HG02588 (cell line): ENCODE data around the gene SNRPD1.
"Not testable (repeated sequence)": the region's sequence is repeated elsewhere in the genome, so short reads cannot be mapped to it uniquely, and the experiment has no call there.

Source experiments
- ATAC-seq: cut with Tn5 transposase; IDR thresholded peaks from one replicate; pipeline ENCODE4 v1.9.1; 2021; ENCODE audit warnings: mild to moderate bottlenecking, moderate library complexity; ENCODE audit not compliant: unreplicated experiment

The SNRPD1 gene

DNA sequence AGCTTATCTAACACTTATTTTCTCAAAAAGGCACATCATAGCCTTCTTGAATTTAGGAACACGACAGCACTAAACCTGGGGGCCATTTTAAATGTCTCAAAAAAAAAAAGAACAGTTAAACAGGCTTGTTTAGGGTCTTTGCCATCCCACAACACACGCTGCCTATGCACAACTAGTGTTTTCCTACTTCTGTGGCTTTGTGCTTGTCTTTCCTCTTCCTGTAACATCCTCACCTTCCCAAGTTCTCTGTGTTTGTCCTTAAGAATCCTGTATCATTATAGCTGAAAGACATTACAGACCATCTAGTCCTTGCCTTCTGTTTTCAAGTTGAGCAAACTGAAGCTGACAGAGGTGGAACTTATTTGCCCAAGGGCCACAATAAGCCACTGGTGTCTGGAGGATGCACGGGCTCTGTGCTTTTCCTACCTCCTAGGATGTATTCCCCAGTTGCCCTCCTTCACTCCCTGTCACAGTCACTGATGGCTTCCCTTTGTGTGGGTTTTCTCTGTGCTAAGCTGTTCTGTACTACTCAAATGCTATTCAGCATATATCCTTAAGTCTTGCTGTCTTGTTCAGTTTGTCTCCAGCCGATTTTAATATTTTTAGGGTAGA is 22.6 kb downstream of the SNRPD1 start:
- no peak for ATAC-seq

DNA sequence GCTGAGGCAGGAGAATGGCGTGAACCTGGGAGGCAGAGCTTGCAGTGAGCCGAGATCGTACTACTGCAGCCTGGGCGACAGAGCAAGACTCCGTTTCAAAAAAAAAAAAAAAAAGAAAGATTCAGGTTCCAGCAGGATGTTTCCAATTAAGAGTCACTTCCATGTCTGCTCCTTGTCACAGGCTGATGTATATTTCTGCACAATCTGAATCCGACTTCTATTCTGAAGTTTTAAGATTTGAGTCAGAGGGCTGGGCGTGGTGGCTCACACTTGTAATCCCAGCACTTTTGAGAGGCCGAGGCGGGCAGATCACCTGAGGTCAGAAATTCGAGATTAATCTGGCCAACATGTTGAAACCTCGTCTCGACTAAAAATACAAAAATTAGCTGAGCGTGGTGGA is 24.7 kb downstream of the SNRPD1 start:
- no peak for ATAC-seq

DNA sequence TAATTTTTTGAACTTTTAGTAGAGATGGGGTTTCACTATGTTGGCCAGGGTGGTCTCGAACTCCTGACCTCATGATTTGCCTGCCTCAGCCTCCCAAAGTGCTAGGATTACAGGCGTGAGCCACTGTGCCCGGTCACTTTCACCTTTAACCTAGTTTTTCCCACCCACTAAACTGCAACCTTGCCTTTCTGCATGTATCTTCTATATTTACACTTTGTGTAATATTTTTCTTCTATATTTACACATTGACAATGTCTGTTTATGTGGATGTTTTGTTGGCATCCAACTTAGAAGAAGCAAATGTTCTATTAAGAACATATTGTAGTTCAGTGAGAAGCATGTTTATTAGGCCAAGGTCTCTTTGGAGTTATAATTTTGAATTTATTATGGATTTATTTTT is 26.7 kb downstream of the SNRPD1 start:
- no peak for ATAC-seq

DNA sequence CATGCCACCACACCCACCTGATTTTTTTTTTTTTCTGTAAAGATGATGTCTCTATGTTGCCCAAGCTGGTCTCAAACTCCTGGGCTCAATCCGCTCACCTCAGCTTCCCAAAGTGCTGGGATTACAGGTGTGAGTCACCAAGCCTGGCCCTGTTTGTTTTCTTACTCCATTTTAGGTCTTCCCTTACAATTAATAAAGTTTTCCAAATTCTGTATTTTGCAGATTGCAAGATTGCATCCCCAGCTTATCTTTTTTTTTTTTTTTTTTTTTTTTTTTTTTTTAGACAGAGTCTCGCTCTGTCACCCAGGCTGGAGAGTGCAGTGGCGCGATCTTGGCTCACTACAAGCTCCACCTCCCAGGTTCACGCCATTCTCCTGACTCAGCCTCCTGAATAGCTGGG is 28.3 kb downstream of the SNRPD1 start:
- ATAC-seq, result not testable (repeated sequence)

DNA sequence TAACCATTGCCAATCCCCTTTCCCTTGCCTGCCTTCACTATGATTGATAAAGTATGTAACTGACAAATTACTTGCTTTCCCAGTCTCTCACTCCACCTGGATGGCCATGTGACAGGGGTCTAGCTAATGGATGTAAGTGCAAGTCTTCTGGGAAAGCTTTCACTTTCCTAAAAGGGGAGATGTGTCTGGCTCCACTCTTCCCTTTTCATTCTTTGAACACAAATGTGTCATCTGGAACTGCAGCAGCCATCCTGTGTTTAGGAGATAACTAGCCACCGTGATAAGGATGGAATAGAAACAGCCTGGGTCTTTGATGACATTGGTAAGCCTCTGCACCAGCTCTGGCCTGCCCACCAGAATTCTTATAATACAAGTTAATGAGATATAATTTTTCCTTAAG is 38.2 kb downstream of the SNRPD1 start:
- no peak for ATAC-seq

DNA sequence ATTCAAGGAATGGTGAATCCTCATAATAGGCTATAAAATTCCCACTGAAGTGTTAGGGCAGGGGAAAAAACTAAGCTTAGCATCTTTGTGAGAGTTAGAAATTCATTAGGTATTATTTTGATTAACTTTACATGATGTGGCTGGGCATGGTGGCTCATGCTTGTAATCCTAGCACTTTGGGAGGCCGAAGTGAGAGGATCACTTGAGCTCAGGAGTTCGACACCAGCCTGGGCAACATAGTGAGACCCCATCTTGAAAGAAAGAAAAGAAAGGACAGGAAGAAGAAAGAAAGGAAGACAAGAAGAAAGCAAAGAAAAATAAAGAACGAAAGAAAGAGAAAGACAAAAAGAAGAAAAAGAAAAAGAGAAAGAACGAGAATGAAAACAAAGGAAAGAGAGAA is 40.0 kb downstream of the SNRPD1 start:
- ATAC-seq, result no peak

DNA sequence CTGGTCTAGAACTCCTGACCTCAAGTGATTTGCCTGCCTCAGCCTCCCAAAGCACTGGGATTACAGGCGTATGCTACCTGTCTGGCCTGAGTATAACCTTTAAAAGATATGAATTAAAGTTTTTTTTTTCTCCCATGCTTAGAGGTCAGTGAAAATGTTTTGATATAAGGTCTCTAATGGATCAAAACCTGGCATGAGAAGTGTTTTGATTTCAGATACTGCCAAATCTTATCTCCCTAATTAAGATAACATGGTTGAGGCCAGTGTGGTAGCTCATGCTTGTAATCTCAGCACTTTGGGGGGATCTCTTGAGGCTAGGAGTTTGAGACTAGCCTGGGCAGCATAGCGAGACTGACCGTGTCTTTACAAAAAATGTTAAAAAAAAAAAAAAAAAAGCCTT is 41.2 kb downstream of the SNRPD1 start:
- ATAC-seq, result no peak

DNA sequence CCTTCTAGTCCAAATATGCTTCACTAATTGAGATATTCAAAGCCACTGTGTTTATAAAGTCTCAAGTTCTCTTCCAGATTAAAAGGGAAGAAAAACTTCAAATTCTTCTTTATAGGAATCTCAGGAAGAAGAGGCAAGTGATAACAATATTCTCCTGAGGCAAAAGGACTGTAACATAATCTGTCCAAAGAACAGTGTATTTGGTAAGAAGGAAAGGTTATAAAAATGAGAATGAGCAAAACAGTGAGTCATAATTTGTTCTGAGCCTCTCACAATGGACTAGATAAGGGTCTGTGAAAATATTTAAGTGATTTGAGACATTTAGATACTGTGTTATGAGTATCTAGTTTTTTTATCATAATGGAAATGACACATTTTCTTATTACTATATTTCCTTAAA is 44.3 kb downstream of the SNRPD1 start:
- no peak for ATAC-seq

DNA sequence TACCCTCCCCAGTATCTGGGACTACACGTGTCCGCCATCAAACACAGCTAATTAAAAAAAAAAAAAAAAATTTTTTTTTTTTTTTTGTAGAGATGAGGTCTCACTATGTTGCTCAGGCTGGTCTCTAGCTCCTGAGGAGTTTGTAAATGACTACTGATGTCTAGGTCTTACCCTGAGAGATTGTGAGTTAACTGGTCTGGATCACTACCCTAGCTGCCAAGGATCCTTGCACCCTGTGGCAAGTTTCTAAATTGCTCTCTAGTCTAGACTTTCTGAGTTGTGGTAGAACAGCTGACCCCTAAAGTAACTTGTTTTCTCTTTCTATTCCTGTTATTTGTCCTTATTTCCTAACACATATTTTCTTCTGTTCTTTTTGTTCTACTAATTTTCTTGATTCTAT is 48.0 kb downstream of the SNRPD1 start:
- no peak for ATAC-seq

DNA sequence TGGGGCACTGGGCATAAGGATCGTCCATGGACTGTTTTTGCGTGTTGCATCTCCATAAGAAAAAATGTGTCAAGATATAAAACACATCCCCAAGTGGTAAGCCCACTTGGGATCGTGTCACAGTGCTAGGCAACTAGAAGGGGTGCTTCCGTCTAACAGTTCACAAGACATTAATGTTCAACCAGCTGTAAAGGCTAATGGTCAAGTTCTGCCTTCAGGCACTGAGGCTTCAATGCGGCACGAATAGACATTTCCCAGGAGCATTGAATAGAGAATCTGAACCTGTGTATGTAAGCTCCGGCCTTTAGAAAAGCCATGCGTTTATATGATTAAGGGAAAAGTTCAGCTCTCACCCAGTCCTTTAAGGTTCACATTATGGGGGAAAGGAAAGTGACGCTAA is 50.5 kb downstream of the SNRPD1 start:
- ATAC-seq, result no peak

DNA sequence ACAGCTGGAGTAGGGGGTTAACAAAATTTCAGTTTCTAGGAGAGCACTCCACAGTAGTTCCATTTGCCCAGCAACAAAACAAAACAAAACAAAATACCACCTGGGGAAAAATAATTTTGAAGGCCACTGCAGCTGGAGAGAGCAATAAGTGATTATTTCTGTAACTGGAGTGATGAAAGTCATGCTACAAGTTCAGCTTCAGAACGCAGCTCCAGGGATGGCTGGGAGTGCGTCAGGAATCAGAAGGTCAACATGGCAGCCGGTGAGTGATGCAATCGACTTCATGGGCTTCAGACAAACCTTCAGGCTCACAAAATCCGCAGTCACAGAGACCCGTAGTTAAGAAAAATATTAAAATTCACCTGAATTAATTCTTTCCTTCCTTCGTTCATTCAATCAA is 51.5 kb downstream of the SNRPD1 start:
- ATAC-seq, result no peak

DNA sequence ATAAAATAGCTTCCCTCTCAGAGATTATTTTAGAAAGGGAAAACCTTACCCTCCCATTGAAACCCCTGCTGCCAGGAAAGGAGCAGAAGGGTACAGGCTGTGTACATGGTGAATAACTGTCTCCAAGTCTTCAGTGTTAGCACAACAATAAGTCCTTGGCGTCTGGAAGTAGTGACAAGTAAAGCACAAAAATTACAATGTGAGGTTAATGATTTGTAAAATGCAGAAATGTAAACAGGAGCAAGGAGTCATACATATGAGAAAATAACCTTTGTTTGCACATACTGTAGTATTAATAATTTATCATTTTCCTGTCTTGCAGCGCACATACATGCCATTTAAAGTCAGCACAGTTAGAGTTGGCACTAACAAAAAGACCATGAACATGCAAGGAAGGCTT is 52.0 kb downstream of the SNRPD1 start:
- ATAC-seq, result no peak

DNA sequence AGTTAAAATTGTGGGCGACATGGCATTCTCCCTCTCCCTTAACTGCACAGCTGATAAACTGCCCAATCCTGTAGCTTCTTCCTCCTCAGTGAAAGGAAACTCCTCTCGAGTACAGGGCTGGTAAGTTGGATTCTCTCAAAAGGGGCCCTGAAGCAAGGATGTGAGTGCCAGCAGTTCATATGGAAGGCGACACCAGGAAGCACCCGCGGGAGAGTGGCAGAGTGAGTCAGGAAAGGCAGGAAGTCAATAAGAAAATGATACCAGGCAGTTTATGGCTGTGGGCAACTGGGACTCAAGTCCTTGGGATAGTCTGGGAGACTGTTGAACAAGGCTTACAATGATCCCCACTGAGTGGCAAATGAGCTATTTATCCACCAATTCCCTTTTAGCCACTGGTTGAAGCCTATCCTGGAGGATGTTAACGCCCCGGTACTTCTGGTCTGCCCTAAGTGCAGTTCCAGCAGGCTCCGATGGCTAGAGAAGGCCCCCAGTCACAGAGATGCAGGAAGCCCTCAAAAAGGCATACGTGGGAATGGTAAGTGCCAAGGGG is 57.7 kb downstream of the SNRPD1 start:
- ATAC-seq, result no peak

DNA sequence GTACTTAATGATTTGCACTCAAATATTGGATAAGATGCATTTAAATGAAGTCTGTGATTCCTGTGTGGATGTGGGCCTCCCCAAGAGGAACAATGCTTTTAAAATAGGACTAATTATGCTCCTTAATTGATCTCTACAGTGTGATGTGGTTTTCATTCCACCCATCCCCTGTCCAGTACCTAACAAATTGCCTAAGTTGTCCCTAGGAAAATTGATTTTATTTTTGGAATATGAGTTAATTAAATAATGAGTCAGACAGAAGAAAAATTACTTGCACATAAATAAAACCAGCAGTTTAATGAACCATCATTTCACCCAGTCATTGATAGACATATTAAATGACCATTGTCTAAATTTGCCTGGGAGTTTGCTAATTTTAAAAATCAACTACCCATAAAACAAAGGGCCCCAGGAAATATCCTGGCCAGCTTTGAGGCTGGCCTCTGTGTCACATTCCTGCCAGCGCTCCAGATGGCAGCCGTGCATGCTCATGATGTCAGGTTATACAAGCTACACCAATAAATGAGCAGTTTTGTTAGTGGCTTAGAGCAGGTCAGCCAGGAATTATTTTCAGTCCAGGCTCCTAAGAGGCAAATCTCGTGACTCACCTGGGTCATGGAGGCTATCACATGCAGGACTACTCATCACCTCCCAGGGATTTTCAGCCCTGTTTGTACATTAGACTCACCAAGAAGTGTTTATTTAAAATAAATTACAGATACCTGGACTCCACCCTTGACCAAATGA is 60.6 kb downstream of the SNRPD1 start:
- ATAC-seq, result no peak

DNA sequence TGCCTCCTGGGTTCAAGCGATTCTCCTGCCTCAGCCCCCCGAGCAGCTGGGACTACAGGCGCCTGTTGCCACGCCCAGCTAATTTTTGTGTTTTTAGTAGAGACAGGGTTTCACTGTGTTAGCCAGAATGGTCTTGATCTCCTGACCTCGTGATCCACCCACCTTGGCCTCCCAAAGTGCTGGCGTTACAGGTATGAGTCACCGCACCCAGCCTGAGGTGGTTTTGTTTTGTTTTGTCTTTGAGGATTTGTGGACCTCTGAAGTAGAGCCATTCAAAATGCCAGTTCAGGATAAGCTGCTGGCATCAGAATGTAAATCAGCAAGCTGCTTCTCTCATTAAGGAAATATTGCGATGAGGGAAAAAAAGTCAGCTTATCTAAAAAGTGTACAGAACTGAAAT is 63.2 kb downstream of the SNRPD1 start:
- ATAC-seq, result not testable (repeated sequence)

DNA sequence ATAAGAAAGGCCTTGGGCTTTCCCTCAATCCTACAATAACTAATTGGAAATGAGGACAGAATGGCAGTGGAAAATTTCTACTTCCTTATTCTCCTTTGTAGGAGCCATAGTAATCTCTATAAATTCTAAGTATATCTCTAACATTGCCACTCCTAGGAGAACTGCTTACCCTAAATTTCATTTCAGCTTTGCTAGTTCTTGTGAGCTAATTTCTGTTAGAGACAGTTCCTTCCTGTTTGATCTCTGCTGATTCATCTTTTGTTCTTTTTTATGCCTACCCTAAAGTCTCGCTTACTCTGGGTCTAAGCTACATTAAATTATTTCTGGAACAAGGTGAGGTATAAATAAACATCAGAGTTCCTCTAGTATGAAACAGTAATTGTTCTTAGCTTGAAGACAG is 66.7 kb downstream of the SNRPD1 start:
- ATAC-seq, result no peak

DNA sequence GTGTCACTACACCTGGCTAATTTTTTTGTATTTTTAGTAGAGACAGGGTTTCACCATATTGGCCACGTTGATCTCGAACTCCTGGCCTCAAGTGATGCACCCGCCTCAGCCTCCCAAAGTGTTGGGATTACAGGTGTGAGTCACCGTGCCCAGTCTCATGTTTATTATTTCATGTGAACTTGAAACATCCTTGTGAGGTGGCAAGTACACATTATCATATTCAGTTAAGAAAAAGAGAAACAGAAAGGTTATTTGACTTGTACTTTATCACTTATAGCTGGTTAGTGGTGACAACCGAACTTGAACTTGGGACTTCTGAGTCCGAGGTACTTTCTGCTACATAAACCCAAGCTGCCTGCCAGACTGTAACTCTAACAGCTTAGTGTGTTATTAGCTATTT is 68.0 kb downstream of the SNRPD1 start:
- no peak for ATAC-seq

DNA sequence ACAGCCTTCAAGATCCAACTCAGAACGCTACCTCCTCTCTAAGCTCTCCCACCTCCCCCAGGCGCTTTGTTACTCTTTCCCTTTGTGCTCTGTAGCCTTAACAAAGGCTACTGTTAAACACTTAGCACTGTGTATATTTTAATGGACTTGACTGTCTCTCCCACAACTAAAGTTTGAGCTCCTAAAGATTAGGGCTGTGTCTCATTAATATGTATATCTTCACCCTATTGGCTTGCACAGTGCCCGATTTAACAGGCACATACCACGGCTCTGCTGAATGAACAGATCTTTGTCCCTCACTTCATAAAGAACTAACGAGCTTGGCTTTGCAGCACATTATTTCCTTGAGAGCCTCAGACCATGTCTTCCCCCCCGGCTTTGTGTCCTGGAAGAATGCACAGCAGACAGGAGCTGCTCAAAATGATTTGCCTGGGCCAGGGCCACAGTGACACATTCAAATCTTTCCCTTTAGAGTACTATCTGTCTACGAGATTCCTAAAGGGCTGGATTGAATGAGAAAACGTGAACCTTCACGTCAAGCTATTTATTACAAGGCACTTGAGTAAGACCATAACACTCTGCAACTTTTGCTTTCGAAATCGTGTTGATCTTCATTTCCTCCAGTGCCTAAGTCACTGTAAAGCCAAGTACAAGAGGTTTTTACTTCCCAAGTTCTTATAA is 70.4 kb downstream of the SNRPD1 start:
- ATAC-seq, result peak; percentile 45
